HFF-Myc (cell line): ENCODE measurements around the gene NDUFV2.
"Not testable (repeated sequence)": the region's sequence is repeated elsewhere in the genome, so short reads cannot be mapped to it uniquely, and the experiment has no call there.

Experiments used
- DNase-seq: peaks from one replicate; pipeline ENCODE4 v3.0.0-alpha.2; 2011; ENCODE audit warnings: low read depth; ENCODE audit errors: extremely low read depth
- H3K4me3 ChIP-seq: replicated peaks from 2 replicates; pipeline ENCODE4 v1.5.1; 2011; ENCODE audit warnings: low read depth, mild to moderate bottlenecking, control low read depth, low read length
- CTCF ChIP-seq: IDR thresholded peaks from 2 replicates; pipeline ENCODE4 v1.5.1; 2012; ENCODE audit warnings: mild to moderate bottlenecking, low read depth, low read length, control low read depth; ENCODE audit errors: missing control alignments

NDUFV2 gene

GRCh38 chr18:9088252-9088651, 14.2 kb upstream of the NDUFV2 start:
- DNase-seq = no peak
- no peak overlapping the region for H3K4me3 ChIP-seq
- no peak for TF ChIP-seq CTCF

- H3K4me3 ChIP-seq = not testable (repeated sequence)
These were observed 13.8 kb upstream of the NDUFV2 start for GRCh38 chr18:9088727-9089126.

GRCh38 chr18:9090578-9090977, 11.9 kb upstream of the NDUFV2 start:
- no peak overlapping the region for H3K4me3 ChIP-seq
- no peak for TF ChIP-seq CTCF
- DNase-seq = no peak

More at GRCh38 chr18:9088727-9089126, 13.8 kb upstream of the NDUFV2 start:
- DNase-seq = not testable (repeated sequence)

- TF ChIP-seq CTCF = no peak
- DNase-seq = no peak
- no peak overlapping the region for H3K4me3 ChIP-seq
These were observed 11.4 kb upstream of the NDUFV2 start for GRCh38 chr18:9091066-9091476.

GRCh38 chr18:9092665-9093064, 9.8 kb upstream of the NDUFV2 start:
- TF ChIP-seq CTCF = no peak
- DNase-seq = no peak
- H3K4me3 ChIP-seq = no peak overlapping the region

GRCh38 chr18:9093109-9093508, 9.4 kb upstream of the NDUFV2 start:
- not testable (repeated sequence) for H3K4me3 ChIP-seq, DNase-seq

- TF ChIP-seq CTCF = no peak
- DNase-seq = peak; percentile 56
- no peak overlapping the region for H3K4me3 ChIP-seq
These were observed 7.9 kb upstream of the NDUFV2 start for GRCh38 chr18:9094307-9095226.
